GM19023 (cell line): ENCODE results near the gene ZNF513.
A peak's percentile ranks its signal among the peaks of the same experiment; 100 is the strongest.

Source experiments
- ATAC-seq: cut with Tn5 transposase; IDR thresholded peaks from one replicate; pipeline ENCODE4 v1.9.1; 2021; ENCODE audit warnings: mild to moderate bottlenecking, moderate library complexity; ENCODE audit not compliant: unreplicated experiment

Gene ZNF513

DNA sequence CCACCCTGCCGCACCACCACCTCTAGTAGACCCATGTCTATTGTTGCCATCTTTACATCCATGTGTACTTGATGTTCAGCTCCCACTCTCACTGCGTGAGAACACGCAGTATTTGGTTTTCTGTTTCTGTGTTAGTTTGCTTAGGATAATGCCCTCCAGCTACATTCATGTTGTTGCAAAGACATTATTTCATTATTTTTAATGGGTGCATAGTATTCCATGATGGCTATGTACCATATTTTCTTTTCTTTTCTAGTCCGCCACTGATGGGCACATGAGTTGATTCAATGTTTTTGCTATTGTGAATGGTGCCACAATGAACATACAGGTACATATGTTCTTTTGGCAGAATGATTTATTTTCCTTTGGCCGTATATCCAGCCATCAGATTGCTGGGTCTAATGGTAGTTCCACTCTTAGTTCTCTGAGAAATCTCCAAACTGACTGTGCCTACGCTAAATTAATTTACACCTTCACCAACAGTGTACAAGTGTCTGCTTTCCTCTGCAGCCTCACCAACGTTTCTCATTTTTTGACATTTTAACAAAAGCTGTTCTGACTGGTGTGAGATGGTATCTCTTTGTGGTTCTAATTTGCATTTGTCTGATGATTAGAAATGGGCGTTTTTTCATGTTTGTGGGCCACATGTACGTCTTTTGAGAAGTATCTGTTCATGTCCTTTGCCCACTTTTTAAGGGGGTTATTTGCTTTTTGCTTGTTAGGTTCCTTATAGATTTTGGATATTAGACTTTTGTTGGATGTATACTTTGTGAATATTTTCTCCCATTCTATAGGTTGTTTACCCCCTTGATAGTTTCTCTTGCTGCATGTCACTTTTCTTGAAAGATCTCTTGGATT lies 10.5 kb upstream of the ZNF513 start:
- ATAC-seq, result no peak

DNA sequence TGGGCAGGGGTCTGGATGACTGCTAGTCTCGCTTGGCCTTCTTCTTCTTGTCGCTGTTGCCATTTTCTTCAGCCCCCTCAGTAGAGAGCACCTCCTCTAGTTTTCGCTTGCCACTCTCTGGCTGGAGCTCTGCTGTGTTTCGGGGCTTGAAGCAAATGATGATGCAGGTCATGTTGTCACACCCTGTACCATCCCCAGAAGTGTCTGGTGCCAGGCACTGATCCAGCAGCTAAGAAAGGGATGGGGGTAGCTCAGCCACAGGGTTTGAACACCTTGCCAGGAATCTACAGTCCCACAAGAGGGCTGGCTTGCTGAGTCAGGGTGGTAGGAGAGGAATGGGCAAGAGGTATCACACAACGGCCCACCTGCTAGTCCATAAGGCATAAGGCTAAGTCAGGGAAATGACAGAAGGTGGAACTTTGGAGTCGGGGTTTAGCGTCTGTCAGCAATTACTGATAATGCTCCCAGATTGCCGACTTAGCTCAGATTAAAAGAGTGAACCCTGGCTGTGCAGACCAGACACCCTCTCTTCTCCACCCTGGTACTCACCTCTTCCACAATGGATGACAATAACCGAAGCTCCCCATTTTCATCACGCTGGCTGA lies 1.1 kb upstream of the ZNF513 start:
- ATAC-seq, result no peak

DNA sequence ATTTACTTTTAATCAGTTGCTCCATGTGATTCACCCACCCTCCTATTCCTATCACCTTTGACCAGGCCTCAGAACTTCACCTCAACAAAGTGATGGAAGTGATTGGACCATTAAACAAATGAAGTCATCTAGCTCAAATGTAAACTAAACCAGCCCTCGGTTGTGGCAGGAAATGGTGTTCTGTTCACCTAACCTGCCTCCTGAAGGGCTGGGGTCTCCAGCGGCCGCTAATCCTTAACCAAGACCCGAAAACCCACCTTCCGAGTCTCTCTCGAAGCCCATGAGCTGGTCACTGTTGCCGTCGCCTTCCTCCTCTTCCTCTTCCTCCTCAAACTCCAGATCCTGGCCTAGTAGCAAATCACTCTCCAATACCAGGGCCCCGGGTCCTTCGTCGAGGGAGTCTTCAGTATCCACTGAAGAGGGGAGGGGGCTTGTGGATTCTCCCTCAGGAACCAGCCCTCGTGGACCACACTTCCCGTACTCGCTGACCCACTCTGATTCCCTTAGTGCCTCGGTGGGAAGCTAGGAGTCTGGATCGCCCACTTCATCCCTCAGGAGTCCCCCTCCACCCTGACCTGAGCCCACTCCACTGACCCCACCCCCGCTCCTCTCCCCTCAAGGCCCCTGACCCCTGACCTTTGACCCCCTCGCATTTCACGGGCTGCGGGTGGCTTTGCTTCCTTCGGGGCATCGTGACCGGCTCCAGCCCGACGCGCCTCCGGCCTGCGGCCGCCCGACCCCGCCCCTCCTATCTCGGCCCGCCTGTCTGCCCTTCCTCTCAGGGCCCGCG lies 503 bp downstream of the ZNF513 start:
- peak; percentile 41 for ATAC-seq

DNA sequence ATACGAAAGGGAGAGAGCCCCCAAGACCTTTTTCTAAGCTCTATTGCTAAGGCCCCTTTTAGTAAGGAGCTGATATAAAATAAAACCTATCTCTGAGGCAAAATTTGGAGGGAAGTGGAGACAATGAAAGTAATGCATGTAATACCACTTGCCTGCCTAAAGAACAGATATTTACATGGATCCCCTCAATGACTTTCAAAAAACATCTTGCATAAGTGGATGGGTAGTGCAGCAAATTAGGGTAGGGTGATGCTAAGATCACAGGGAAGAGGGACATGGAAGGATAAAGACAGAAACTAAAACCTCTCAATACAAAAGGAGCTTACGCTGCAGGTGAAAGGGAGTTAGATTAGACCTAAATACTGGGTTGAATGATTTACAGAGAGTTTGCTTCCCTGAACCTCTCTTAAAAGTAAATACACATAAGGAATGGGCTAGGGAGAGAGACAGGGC lies 1.1 kb downstream of the ZNF513 start:
- no peak for ATAC-seq

DNA sequence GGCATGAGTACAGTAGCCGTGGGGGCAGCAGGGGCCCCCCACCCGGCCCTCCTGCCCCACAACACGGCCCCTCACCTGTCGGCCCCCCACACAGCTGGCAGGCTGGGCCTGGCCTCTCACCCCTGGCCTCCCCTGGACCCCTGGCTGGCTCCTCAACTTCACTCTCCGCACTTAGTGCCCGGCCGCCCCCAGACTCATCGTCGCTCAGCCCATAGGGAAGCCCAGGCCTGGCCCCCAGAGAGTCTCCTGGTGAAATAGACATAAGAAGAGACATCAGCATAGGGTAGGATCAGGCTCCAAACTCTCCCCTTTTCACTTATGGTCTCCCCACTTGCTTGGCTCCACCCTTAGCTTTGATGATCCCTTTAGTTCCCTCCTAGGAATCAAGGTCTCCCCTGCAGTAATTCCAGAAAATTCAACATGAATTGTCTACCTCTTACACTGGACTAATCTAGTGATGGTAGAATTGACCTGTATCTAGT lies 1.7 kb downstream of the ZNF513 start:
- ATAC-seq, result no peak

DNA sequence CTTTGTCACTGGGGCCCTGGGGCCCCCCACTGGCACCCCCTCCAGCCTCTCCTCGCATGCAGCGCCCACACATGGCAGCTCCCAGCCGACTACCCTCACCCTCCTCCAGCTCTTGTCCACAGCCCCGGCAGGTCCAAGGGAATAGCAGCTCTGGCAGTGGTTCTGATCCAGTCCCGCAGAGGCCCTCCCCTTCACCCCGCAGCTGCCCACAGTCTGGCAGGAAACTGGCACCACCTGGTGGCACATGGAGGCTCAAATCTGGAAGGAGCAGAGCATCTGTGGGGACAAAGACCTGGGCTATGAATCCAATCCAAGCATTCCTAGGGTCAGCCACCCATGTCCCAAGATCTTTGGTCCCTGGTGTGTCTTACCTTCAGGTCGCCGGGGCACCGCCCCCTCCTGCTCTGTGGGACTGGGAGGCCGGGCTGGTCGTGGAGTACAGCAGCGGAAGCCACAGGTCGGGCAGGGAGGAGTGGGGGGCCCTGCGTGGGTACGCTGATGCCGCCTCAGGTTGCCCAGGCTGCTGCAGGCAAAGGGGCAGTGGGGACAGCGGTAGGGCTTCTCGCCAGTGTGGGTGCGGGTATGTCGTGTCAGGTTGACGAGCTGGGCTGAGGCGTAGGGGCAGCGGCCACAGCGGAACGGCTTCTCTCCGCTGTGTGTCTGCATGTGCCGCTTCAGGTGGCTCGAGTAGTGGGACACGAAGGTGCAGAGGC lies 2.3 kb downstream of the ZNF513 start:
- no peak for ATAC-seq

DNA sequence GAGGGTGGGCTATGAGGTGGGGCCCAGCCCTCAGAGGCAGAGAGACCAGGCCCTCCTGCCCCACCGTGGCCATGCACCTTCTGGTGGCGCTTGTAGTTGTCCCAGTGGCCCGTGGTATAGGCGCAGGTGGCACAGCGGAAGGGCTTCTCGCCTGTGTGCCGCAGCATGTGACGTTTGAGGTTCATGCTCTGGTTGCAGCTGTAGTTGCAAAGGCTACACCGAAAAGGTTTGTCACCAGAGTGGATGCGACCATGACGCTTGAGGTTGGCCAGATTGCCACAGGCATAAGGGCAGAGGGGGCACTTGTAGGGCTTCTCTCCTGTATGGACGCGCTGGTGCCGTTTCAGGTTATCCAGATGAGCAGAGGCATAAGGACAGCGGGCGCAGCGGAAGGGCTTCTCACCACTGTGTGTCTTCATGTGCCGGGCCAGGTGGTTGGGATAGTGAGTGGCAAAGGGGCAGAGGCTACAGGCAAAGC lies 2.9 kb downstream of the ZNF513 start:
- ATAC-seq, result no peak

DNA sequence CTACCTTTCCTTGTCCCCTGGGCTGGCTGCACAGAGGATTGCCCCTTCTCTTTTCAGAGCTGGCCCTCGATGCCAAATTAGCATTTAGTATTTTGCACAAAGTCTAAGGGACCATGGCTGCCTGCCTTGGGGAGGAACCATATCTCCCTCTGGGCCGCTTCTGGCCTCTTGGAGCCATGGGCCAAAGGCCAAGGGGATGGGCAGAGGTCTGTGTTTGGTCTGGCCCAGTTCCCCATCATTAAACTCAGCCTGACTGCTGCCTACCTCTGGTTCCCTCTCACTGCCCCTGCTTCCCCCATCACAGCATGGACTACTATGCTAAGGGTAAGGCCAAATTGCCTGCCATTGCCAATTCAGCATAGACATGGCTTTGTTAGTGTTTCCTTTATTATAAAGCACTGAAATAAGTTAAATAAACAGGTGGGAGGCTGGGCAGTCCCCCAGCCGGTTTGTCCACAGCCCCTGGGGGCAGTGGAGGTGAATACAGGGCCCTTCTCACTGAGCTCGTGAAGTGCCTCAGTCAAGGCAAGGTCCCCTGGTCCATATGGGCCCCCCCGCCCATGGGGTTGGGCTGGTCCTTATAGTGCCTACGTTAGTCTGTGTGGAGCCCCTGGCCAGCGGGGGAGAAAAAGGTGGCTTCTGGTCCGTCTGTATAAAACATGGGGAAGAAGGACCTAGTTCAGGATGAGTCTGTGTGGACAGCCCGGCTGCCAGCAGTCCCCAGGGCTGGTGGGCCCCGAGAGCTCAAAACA lies 3.5 kb downstream of the ZNF513 start:
- no peak for ATAC-seq

DNA sequence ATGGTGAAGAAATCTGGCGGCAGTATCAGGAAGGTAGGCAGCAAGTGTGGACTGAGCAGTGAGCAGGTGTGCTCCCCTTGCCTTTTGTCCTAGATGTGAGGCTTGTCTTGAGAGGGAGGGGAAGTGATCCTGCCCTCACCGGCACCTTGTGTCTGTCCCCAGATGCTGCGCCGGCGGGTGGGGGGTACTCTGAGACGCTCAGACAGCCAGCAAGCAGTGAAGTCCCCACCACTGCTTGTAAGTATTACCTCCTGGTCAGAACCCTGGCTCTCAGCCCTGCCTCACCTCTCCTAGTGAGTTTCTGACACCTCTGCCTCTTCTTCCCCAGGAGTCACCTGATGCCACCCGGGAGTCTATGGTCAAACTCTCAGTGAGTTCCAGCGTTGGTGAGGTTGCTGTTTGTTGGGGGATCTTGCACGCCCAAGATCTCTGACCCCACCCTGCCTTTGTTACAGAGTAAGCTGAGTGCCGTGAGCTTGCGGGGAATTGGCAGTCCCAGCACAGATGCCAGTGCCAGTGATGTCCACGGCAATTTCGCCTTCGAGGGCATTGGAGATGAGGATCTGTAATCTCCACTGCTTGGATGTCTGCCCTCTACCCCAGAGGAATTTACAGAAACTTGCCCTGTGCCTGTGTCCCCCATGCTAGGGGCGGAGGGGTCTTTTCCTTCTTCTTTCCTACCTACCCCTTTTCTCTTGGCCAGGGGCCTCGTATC lies 4.2 kb downstream of the ZNF513 start:
- no peak for ATAC-seq

DNA sequence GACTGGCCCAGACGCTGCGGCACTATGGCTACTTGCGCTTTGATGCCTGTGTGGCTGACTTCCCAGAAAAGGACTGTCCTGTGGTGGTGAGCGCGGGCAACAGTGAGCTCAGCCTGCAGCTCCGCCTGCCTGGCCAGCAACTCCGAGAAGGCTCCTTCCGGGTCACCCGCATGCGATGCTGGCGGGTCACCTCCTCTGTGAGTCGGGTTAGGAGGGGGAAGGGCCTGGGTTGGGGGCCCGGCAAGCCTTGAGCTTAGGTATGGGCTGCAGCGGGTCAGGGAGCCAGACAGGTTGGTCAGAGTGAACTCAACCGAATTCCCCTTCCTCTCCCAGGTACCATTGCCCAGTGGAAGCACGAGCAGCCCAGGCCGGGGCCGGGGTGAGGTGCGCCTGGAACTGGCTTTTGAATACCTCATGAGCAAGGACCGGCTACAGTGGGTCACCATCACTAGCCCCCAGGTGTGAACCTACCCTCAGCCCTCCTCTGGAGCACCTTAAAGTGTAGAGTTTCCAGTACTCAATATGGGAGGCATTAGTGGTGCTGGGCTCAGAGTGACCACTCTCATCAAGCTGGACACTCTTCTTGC lies 4.9 kb downstream of the ZNF513 start:
- ATAC-seq, result no peak

DNA sequence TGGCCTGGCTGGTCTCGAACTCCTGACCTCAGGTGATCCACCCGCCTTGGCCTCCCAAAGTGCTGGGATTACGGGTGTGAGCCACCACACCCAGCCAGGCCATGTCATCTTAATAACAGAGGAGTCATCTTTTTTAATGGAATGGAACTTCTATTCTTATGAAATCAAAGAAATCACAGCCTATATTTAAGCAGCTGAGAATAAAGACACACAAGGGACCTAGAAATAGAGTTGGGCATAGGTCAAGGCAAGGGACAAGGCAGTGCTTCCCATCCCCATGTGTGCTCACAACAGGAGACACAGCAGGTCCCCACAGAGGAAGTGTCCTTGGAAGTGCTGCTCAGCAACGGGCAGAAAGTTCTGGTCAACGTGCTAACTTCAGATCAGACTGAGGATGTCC lies 7.0 kb downstream of the ZNF513 start:
- no peak for ATAC-seq

DNA sequence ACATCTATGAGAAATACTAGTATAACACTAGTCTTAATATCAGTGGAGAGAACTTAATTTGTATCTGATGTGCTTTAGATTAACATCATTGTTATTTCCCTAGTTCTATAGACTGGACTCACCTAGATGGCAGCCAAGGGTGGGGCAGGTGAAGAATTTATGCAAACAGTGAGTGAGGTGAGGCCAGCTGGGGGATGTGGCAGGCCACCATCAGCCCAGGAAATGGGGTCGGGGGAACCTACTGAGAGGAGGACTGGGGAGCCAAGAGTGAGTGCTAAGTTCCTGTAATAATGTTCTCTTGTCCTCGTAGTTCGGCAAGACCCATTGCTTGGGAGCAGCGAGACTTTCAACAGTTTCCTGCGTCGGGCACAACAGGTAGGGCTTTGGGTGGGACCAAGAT lies 7.6 kb downstream of the ZNF513 start:
- no peak for ATAC-seq

DNA sequence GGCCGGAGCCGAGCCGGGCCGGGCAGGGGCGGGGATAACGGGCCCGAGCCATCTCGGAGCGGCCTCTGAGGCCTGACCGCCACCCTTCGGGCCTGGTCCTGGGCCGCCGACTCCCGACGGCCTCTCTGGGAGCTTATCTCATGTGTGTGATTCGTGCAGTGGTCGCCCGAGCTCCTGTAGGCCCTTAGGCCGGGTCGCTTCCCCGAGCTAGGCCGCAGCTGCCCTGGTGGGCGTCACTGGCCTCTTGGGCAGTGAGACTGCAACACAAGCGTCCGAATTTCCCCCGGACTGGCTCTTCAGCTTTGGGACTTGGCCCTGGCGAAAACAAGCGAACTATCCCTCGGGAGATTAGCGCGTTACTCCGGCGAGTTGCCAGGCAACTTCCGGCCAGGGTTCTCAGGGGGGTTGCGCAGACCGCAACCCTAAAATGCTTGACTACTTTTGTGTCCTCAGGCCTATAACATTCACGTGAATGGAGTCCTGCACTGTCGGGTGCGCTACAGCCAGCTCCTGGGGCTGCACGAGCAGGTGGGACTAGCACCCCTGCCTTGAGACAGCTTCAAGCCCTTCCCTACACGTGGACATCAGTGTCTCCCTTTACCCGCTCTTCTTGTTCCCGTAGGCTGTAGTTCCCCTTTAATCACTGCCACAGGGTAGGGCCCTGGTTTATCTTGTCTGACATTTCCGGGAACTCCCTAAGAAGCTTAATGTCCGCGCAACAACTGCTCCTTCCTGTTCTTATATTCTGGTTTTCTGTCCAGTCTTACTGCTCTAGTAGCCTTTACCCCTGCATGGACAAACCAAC lies 9.5 kb downstream of the ZNF513 start:
- ATAC-seq, result peak; percentile 29

DNA sequence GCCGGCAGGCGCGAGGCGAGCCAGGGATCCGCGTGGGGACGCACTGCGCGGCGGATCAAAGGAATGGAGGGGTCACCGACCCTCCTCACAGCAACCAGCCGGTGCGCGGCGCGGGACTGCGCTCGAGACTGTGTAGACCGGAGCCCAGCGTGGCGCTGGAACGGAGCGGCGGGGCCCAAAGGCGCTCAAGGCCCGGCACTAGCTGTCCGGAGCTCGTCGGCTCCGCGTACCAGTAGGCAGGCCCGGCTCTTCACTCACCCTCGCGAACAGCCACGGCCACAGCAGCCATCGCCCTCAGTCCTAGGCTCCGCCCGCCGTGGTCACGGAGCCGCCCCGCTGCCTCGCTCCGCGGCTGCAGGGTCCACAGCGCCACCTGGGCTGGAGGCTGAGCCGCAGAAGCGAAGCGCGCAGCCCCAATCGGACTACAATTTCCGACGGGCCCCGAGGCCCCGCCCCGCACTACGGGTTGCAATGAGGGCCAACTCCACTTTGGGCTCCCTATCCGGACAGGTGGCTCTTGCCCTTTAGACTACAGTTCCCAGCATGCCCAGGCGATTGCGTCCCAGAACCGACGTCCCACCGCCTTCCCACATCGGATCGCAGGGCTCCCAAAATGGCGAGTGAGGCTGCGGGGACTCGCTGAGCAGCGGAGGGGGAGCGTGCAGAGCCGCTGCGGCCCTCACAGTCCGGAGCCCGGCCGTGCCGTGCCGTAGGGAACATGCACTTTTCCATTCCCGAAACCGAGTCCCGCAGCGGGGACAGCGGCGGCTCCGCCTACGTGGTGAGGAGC lies 10.3 kb downstream of the ZNF513 start, which contains the start of the genes EIF2B4 and SNX17:
EIF2B4 (minus strand) TSS at position 313 of the 790 bp plus-strand sequence; CDS start at position 289, 24 bp downstream.
SNX17 (plus strand) TSS at position 591 of the 790 bp plus-strand sequence; CDS start at position 719, 128 bp downstream.
- ATAC-seq, result peak; percentile 90

DNA sequence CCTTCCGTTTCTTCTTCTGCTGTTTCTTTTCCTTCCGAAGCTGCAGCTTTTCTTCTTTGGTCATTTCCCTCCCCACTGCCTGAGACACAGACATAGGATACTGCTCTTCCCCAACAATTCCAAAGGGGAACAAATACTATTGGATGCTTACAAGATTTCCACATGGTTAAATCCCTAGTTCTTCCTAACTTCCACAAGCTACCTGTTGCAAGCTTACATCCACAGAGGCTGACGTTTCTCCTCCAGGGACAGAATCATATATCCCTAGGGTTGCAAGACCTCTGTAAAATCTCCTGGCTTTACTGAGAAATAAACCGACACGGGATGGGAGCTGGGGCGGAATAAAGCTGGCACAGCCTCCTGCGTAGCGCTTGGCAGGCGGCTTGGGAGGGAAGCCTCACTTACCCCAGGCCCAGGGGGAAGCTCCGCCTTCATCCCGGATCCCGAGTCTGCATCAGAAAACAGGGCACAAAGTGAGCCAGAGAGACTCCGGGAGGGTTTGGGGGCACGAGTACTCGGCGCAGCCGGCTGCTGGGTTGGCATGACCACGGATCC lies 11.0 kb downstream of the ZNF513 start:
- no peak for ATAC-seq

DNA sequence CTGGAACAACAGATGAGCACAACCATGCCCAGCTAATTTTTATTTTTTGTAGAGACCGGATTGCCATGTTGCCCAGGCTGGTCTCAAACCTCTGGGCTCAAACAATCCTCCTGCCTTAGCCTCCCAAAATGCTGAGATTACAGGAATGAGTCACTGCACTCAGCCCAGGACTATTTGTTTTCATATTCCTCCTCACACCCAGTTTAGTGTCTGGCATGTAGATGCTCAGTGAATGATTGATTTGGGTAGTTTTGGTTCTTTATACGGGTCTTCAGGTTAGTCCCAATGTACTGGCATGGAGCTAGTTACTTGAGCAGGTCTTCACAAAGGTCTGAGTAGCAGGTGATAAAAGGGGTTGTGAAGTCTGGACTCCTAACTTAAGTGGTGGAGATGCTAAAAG lies 16.6 kb downstream of the ZNF513 start:
- ATAC-seq, result no peak
